Mucosa of gallbladder (tissue), 1 donor: ENCODE data around the gene TMEM72. TPM values are rescaled to one million over a fixed set of nuclear protein-coding genes. Genes with fewer than 3 reads are reported as not detected.
A peak's percentile ranks its signal among the peaks of the same experiment; 100 is the strongest.

Source experiments
- DNase-seq: peaks from one replicate; pipeline ENCODE4 v3.0.0-alpha.2; 2020; ENCODE audit warnings: low spot score
- total RNA-seq: library from RNA; stranded (reverse); gene quantifications from one replicate; pipeline ENCODE4 v1.2.1, GENCODE V29; 2021
- donor health status: DM: no; HTN: no; CAD: no.

Gene TMEM72
- total RNA-seq, 1 donor from 2014 or later = not detected

GRCh38 chr10:44954042-44954441, 42.9 kb downstream of the TMEM72 start:
- peak; percentile 1 for DNase-seq

DNA sequence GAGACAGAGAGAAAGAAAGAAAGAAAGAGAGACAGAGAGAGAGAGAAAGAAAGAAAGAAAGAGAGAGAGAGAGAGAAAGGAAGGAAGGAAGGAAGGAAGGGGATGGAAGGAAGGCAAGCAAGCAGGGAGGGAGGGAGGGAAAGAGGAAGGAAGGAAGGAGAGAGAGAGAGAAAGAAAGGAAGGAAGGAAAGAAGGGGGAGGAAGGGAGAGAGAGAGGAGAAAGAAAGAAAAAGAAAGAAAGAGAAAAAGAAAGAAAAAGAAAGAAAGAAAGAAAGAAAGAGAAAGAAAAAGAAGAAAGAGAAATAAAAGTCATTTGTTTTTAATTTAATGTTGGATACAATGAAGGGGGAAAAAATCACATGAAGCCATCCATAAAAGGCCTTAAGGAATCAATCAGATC, 43.8 kb downstream of the TMEM72 start:
- DNase-seq = no peak

DNA sequence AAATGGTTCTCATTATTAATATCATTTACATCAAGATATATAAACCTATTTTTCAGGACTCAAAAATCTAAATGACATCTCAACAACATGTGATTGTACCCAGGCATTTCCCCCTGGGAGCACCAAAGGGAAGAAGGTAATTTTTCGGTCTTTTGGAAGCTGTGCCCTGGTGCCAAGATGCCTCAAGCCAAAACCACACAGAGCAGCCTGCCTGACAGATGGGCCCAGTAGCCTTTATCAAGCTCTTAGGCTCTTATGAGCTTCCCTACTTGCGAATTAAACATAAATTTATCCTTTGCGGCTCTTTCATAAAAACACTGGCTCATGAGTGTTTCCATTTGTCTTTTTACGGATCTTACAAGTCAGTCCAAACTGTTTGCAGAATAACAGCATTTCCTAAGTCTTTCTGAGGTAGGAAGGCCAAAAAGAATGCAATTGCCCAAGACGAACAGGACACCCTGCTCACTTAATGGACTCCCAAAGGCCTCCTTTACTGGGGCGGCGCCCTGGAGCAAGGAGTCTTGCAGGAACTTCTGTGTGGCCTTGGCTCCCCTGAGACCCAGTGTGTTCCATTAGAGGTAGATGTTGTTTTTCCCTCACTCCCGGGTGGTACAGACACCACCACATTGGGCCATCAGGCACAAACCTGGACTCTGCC, 44.4 kb downstream of the TMEM72 start:
- DNase-seq = peak; percentile 8

DNA sequence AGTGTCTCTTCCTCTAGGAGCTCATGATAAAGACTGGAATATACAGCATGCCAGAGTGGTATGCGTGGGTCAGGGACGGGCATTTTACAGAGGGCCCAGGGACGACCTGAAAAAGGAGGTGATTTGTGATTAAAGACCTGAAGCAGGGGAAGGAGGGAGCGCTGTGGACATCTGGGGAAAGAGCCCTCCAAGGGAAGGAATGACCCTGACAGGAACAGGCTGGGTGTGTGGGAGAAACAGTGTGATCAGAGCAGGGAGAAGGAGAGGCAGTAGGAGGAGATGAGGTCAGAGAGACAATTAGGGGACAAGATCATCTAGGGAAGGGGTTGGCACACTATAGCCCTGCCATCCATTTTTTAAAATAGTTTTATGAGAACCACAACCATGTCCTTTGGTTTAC, 45.1 kb downstream of the TMEM72 start:
- peak; percentile 6 for DNase-seq

- peak; percentile 5 for DNase-seq
Observed at GRCh38 chr10:44956717-44957706, 45.9 kb downstream of the TMEM72 start.

DNA sequence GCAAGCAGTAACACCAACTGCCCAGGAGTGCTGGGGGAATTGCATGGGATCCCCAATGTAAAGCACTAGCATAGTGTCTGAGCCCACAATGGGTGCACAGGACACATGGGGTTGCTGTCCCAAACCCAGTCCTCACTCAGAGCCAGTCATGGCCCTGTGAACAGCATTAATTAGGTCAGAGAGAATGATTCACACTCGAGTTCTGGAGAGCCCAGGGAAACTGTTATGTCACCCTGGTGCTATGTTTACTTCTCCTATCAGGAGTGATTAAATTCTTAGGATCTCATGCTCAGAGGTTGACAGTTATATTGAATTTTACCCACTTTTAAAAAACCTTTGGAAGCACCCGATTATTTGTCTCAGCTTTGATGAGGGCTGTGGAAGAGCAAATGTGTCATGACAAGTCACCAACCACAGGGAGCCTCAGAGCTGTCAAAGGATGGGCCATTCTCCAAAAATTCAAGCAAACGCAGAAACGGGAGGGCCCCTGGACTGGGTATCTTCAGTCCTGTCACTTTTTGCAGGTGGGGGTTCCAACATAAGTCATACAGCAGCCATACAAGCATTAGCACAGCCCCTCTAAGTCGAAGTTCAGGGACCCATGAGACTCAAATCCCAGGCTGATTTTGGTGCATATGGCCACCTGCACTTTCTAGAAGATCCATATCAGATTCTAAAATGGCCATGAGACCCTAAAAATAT, 47.2 kb downstream of the TMEM72 start:
- DNase-seq = peak; percentile 22

GRCh38 chr10:44958898-44959246, 47.7 kb downstream of the TMEM72 start:
- DNase-seq = no peak

DNA sequence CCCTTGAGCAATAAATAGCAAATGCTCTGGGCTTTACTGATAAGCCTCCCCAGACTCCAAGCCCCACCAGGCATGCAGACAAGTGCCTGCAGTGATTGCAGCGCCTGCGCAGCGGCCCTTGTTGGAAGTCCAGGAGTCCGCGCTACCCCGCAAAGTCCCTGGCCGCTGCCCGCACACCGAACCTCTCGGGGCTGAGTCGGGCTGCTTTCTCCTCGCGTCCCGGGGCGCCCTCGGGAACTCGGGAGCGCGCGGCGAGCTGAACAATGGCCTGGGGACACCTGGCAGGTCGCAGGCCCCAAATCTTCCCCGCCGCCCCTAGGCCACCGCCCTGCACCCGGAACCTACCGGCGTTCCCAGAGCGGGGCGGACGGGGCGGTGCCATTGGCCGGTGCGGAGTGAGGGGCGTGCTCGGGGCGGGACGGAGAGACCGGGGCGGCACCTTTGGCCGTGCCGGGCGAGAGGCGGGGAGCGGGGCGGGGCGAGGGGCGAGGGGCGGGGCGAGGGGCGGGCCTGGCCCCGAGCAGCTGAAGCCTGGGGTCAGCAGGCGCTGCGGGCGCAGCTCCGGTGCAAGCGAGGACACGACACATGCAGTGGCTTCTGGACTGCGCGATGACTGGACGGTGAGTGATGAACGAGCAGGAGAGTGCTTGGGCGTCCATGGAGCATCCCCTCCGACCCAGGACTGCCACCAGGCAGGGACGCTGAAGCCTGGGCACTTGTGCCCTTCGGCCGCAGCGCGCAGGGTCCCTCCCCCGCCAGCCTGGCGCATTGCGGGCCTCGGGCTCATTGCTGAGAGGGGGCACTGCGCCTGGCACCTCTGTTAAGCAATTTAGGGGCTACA, 48.3 kb downstream of the TMEM72 start, which contains the start of gene RASSF4:
TSS of gene RASSF4 (plus strand) at position 556 of the 841 bp plus-strand sequence. CDS start 10,401 bp downstream, outside the sequence.
- DNase-seq = peak; percentile 92

- DNase-seq = peak; percentile 10
Observed at GRCh38 chr10:44960088-44960460, 48.9 kb downstream of the TMEM72 start.

DNA sequence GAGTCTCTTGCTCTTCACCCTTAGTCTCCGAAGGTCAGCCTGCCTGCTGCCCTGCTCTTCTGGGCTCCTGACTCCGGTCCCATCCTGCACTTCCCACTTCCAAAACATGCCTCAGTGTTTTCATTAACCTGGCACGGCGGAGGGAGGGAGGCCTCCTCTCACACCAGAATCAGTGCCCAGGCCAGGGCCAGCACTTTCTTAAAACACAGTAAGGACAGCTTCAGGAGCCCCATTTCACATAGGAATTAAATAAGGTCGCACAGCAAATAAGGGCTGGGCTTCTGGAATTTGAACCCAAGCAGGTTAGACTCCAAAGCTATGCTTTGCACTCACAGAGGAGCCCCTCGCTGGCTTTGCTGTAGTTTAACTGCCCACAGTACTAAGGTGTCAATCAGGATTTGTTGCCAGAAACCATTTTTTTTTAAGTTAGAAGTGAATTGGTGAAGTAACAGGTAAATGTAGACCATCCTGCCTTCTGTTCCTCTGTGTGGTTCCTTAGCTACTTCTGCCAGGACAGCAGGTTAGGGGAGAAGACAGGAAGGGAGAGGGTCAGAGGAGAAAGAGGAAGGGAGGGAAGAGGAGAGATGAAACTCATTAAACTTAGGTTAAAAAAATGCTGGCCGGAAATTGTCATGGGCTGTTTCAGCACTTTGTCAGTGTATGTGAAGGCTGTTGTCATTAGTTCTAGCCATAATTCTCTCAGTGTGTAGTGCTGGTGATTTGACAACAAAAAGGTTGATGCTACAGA, 49.5 kb downstream of the TMEM72 start:
- peak; percentile 9 for DNase-seq

DNA sequence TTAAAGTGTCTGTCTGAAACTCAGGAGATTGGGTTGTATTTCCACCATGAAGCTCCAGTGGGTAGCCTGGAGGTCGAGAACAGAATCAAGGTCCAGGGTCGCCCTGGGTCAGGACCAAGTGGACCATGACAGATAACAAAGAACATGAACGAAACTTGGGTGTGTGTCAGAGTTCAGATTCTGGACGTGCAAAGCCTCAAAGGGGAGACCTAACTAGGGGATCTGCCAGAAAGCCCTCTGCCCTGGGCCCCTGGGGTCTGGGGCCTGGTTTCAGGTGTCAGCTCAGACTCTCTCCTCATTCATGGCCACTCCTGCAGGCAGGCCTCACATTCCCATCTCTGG, 50.1 kb downstream of the TMEM72 start:
- peak; percentile 9 for DNase-seq

GRCh38 chr10:44961931-44962750, 51.0 kb downstream of the TMEM72 start:
- peak; percentile 8 for DNase-seq

GRCh38 chr10:44962870-44963738, 52.0 kb downstream of the TMEM72 start:
- peak; percentile 12 for DNase-seq

- peak; percentile 53 for DNase-seq
Observed at GRCh38 chr10:44963772-44964633, 52.9 kb downstream of the TMEM72 start.

- no peak for DNase-seq
Observed at GRCh38 chr10:44965104-44965503, 54.0 kb downstream of the TMEM72 start.

GRCh38 chr10:44965651-44966097, 54.5 kb downstream of the TMEM72 start:
- DNase-seq = no peak

- DNase-seq = no peak
Observed at GRCh38 chr10:44966129-44966815, 55.1 kb downstream of the TMEM72 start.
